IMR-90 (cell line): Measurements from ENCODE around the gene CGREF1. TPM values are rescaled to one million over a fixed set of nuclear protein-coding genes. Genes with fewer than 3 reads are reported as not detected.

ENCODE experiments used
- ATAC-seq: fragments of 200-7000 bp; cut with Tn5 transposase; 2 replicates; pipeline ENCODE4 v1.9.1; 2020; ENCODE audit warnings: low read depth, mild to moderate bottlenecking, moderate library complexity
- BruUV-seq: library from RNA; stranded (reverse); fragments of 400-500 nt; replicated peaks from 2 replicates; lab custom pipeline; 2021; lab: Mats Ljungman, UMichigan
- CTCF ChIA-PET: fragments of 300-600 bp; formaldehyde crosslinking; extraction: SDS; loops from one replicate; lab custom pipeline; 2021; ENCODE audit warnings: antibody characterized with exemption; lab: Yijun Ruan, JAX
- POLR2A ChIA-PET: fragments of 300-600 bp; sonication (Branson Sonifier 250); formaldehyde crosslinking; loops from one replicate; lab custom pipeline; 2022; ENCODE audit warnings: antibody characterized with exemption; ENCODE audit not compliant: unreplicated experiment; lab: Charles Lee
- DNase-seq: peaks from one replicate; pipeline ENCODE4 v3.0.0; 2013
- H2AFZ ChIP-seq: replicated peaks from 2 replicates; pipeline ENCODE3; 2013; ENCODE audit warnings: low read length, mild to moderate bottlenecking; ENCODE audit not compliant: poor library complexity
- H2AK5ac ChIP-seq: 2 replicates; pipeline ENCODE4 v1.6.1; 2013; ENCODE audit warnings: low read depth, low read length, inconsistent platforms
- H2AK9ac ChIP-seq: replicated peaks from 2 replicates; pipeline ENCODE3; 2013; ENCODE audit warnings: mild to moderate bottlenecking, low read depth, low read length, moderate library complexity; ENCODE audit not compliant: poor library complexity
- H2BK120ac ChIP-seq: 2 replicates; pipeline ENCODE4 v1.6.1; 2013; ENCODE audit warnings: low read depth, low read length, inconsistent platforms
- H2BK15ac ChIP-seq: 3 replicates; pipeline ENCODE4 v1.6.1; 2013; ENCODE audit warnings: low read depth, low read length, inconsistent platforms
- H2BK20ac ChIP-seq: 2 replicates; pipeline ENCODE4 v1.6.1; 2013; ENCODE audit warnings: low read depth, mild to moderate bottlenecking, inconsistent platforms, low read length, moderate library complexity
- H2BK5ac ChIP-seq: 2 replicates; pipeline ENCODE4 v1.6.1; 2013; ENCODE audit warnings: mild to moderate bottlenecking, low read depth, low read length, inconsistent platforms; ENCODE audit not compliant: poor library complexity, severe bottlenecking
- H3K14ac ChIP-seq: replicated peaks from 2 replicates; pipeline ENCODE4 v1.6.1; 2013; ENCODE audit warnings: low read depth, low read length, inconsistent platforms
- H3K18ac ChIP-seq: 2 replicates; pipeline ENCODE4 v1.6.1; 2013; ENCODE audit warnings: low read depth, low read length, control low read depth
- H3K23ac ChIP-seq: 2 replicates; pipeline ENCODE4 v1.6.1; 2013; ENCODE audit warnings: low read depth, low read length, inconsistent platforms
- H3K27ac ChIP-seq: 2 replicates; pipeline ENCODE4 v1.5.1; 2013; ENCODE audit warnings: mild to moderate bottlenecking, control low read depth, low read length; ENCODE audit not compliant: insufficient read depth
- H3K27me3 ChIP-seq: 2 replicates; pipeline ENCODE4 v1.6.1; 2013; ENCODE audit warnings: low read length; ENCODE audit not compliant: control insufficient read depth, insufficient read depth
- H3K36me3 ChIP-seq: 2 replicates; pipeline ENCODE4 v1.6.1; 2013; ENCODE audit warnings: low read length, mixed read lengths; ENCODE audit not compliant: control insufficient read depth, insufficient read depth
- H3K4ac ChIP-seq: 2 replicates; pipeline ENCODE4 v1.6.1; 2013; ENCODE audit warnings: low read depth, low read length, inconsistent platforms
- H3K4me1 ChIP-seq: 2 replicates; pipeline ENCODE4 v1.6.1; 2013; ENCODE audit warnings: low read length, mixed read lengths; ENCODE audit not compliant: control insufficient read depth, insufficient read depth
- H3K4me2 ChIP-seq: 2 replicates; pipeline ENCODE4 v1.6.1; 2013; ENCODE audit warnings: low read depth, mild to moderate bottlenecking, control low read depth, low read length, moderate library complexity
- H3K4me3 ChIP-seq: 2 replicates; pipeline ENCODE4 v1.5.1; 2013; ENCODE audit warnings: low read depth, mild to moderate bottlenecking, control low read depth, low read length, moderate library complexity; ENCODE audit not compliant: insufficient read depth
- H3K56ac ChIP-seq: 2 replicates; pipeline ENCODE4 v1.6.1; 2013; ENCODE audit warnings: low read length, inconsistent platforms; ENCODE audit not compliant: insufficient read depth; ENCODE audit errors: extremely low read depth
- H3K79me1 ChIP-seq, 2 experiments: 2 replicates each; pipeline ENCODE4 v1.6.1; 2013; ENCODE audit warnings: low read length in 2 of 2, inconsistent platforms in 1 of 2, low read depth in 1 of 2
- H3K9ac ChIP-seq: 2 replicates; pipeline ENCODE4 v1.6.1; 2013; ENCODE audit warnings: low read depth, low read length, control low read depth
- H3K9me1 ChIP-seq: 2 replicates; pipeline ENCODE4 v1.6.1; 2013; ENCODE audit warnings: low read length, inconsistent platforms; ENCODE audit not compliant: insufficient read depth
- H3K9me3 ChIP-seq: 2 replicates; pipeline ENCODE4 v1.6.1; 2013; ENCODE audit warnings: low read length; ENCODE audit not compliant: control insufficient read depth, insufficient read depth
- H4K20me1 ChIP-seq: 2 replicates; pipeline ENCODE4 v1.6.1; 2013; ENCODE audit warnings: low read length, inconsistent platforms; ENCODE audit not compliant: insufficient read depth
- H4K5ac ChIP-seq: 2 replicates; pipeline ENCODE4 v1.6.1; 2013; ENCODE audit warnings: mild to moderate bottlenecking, low read depth, low read length, control low read depth
- H4K8ac ChIP-seq, 2 experiments: 2 replicates each; pipeline ENCODE4 v1.6.1; 2013; ENCODE audit warnings: low read depth in 2 of 2, low read length in 2 of 2, control low read depth in 1 of 2, inconsistent platforms in 1 of 2
- H4K91ac ChIP-seq: 2 replicates; pipeline ENCODE4 v1.6.1; 2013; ENCODE audit warnings: low read depth, low read length, inconsistent platforms; ENCODE audit not compliant: insufficient read depth
- CTCF ChIP-seq: conservative IDR thresholded peaks from 2 replicates; pipeline ENCODE4 v1.5.1; 2012; ENCODE audit warnings: mild to moderate bottlenecking, low read depth, low read length, improper control_type of control experiment
- WGBS, 2 experiments: methylation state at CpG; one replicate each; pipeline versions ENCODE4 v1.1.5 to v1.1.7; 2013; ENCODE audit warnings: missing lambda C conversion rate in 2 of 2; ENCODE audit not compliant: insufficient read length in 1 of 2; ENCODE audit errors: extremely low coverage in 2 of 2; 5-methylcytosine and 5-hydroxymethylcytosine counted together
- dilution Hi-C: fragments of 300-500 bp; cut with HindIII; formaldehyde crosslinking; loops from one replicate; pipeline ENCODE4 v1.14.3; 2018; ENCODE audit warnings: low sequenced_read_pairs; ENCODE audit not compliant: unreplicated experiment
- in situ Hi-C: fragments of 300-500 bp; cut with MboI; formaldehyde crosslinking; loops from 3 replicates; pipeline ENCODE4 v1.14.3; 2019; ENCODE audit warnings: low sequenced_read_pairs, inconsistent platforms, mixed read lengths
- intact Hi-C: fragments of 100-400 bp; cut with micrococcal nuclease; formaldehyde crosslinking; loops from 2 replicates; pipeline ENCODE4 v1.10.0; 2022
- polyA plus RNA-seq, 3 experiments: library from polyadenylated mRNA; depleted of rRNA; stranded (reverse); fragments of >200 nt; gene quantifications; 2 replicates each; pipeline ENCODE4 v1.2.3, GENCODE V29; 2012; ENCODE audit warnings: low replicate concordance in 1 of 3
- total RNA-seq: library from RNA; depleted of rRNA; stranded (reverse); fragments of >200 nt; gene quantifications from 2 replicates; pipeline ENCODE4 v1.2.3, GENCODE V29; 2012
- TF ChIP-seq, protein P1 (sequence below): fragments of 150-350 bp; IDR thresholded peaks from 2 replicates; pipeline ENCODE4 v1.6.1; 2016; ENCODE audit warnings: low read depth, mild to moderate bottlenecking, low read length, moderate library complexity, borderline replicate concordance

The CGREF1 gene
- total and polyA plus RNA-seq, 2 of the 4 experiments (the other 2 are of a cell fraction), result 0.54 to 1.3 TPM

- Histone ChIP-seq H2BK15ac (no peak overlapping the region), H3K23ac (peak overlapping the region; percentile 45; the same call in 1 of the 2 replicates), H3K27ac (0 out of 2 replicates have a peak overlapping the region, but pooled peaks have one; percentile 1), H4K20me1 (peaks cover 20% of the 10 kb centered on the region), H2BK5ac (no peak overlapping the region), H4K91ac (no peak overlapping the region), H3K4me2 (peak overlapping the region; percentile 51; the same call in 1 of the 2 replicates), H4K5ac (no peak overlapping the region), H3K9me1 (peaks cover 23% of the 10 kb centered on the region), H3K4me3 (no peak overlapping the region), H2BK20ac (no peak overlapping the region), H3K9ac (peak overlapping the region; percentile 20; the same call in 1 of the 2 replicates), H4K8ac (no peak overlapping the region), H3K36me3 (peaks cover 33% of the 10 kb centered on the region), H2AK9ac (no peak overlapping the region), H3K27me3 (no peaks in the 10 kb centered on the region), H3K4ac (no peak overlapping the region; the same call in 1 of the 2 replicates), H2AFZ (no peak overlapping the region), H3K56ac (no peak overlapping the region), H2AK5ac (no peak overlapping the region), H3K18ac (no peak overlapping the region), H3K4me1 (peaks cover 27% of the 10 kb centered on the region), H3K9me3 (no peaks in the 10 kb centered on the region), H3K79me1 (peaks cover 45 to 62% of the 10 kb centered on the region in 2 experiments), H3K14ac (no peak overlapping the region), H2BK120ac (no peak overlapping the region)
- POLR2A ChIA-PET, result interaction anchor here (0.5 to 1.0 kb wide), 2 partner anchors 11 to 123 kb away, joined by 3 to 5 read pairs; no protein-coding TSS in a partner anchor
- TF ChIP-seq CTCF, result no peak
- TF ChIP-seq, protein P1, sequence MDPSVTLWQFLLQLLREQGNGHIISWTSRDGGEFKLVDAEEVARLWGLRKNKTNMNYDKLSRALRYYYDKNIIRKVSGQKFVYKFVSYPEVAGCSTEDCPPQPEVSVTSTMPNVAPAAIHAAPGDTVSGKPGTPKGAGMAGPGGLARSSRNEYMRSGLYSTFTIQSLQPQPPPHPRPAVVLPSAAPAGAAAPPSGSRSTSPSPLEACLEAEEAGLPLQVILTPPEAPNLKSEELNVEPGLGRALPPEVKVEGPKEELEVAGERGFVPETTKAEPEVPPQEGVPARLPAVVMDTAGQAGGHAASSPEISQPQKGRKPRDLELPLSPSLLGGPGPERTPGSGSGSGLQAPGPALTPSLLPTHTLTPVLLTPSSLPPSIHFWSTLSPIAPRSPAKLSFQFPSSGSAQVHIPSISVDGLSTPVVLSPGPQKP, result no peak
- no TSS peak for BruUV-seq
- in situ Hi-C loops (no loop called here), dilution Hi-C loops (no loop called here), intact Hi-C loops (no loop called here)
- DNase-seq, result no peak
- no CpG with 5 or more reads among the region's 6 CpGs for WGBS, 2 experiments
- no peak for ATAC-seq
- CTCF ChIA-PET, result interaction anchor here (1.1 kb wide), 1 partner anchor 21 kb away, joined by 3 read pairs; no protein-coding TSS in a partner anchor
Observed at GRCh38 chr2:27069436-27069835, 49.5 kb downstream of the CGREF1 start.
